Lower lobe of right lung (tissue), 2 donors: ENCODE data around the gene PLEKHB2. TPM values are rescaled to one million over a fixed set of nuclear protein-coding genes. Genes with fewer than 3 reads are reported as not detected.

Experiments used
- ATAC-seq, 2 donors: fragments of 200-7000 bp; cut with Tn5 transposase; one replicate each; pipeline ENCODE4 v1.9.1; 2020 to 2022; ENCODE audit warnings: mild to moderate bottlenecking in 2 of 2, moderate library complexity in 2 of 2
- DNase-seq: peaks from one replicate; pipeline ENCODE4 v3.0.0-alpha.2; 2020
- H3K27ac ChIP-seq: fragments of 200-600 bp; one replicate; pipeline ENCODE4 v1.8.0; 2022
- H3K27me3 ChIP-seq: fragments of 200-600 bp; one replicate; pipeline ENCODE4 v1.8.0; 2022; ENCODE audit warnings: low read depth
- H3K36me3 ChIP-seq: fragments of 200-600 bp; one replicate; pipeline ENCODE4 v1.8.0; 2022; ENCODE audit warnings: mild to moderate bottlenecking
- H3K4me1 ChIP-seq: fragments of 200-600 bp; one replicate; pipeline ENCODE4 v1.8.0; 2022
- H3K4me3 ChIP-seq: fragments of 200-600 bp; one replicate; pipeline ENCODE4 v1.8.0; 2022; ENCODE audit warnings: mild to moderate bottlenecking
- H3K9me3 ChIP-seq: fragments of 200-600 bp; one replicate; pipeline ENCODE4 v1.8.0; 2022
- intact Hi-C: fragments of 100-400 bp; cut with DNase I; formaldehyde crosslinking; loops from one replicate; pipeline ENCODE4 v1.11.0; 2022
- total RNA-seq: library from RNA; stranded (reverse); fragmentation: NEBNext Ultra II Directional; extraction: Animal tissue kit (Norgen Biotek cat#: 25700); gene quantifications from one replicate; pipeline ENCODE4 v1.2.1, GENCODE V29; 2021
- TF ChIP-seq, protein P1 (sequence below): fragments of 200-600 bp; IDR thresholded peaks from one replicate; pipeline ENCODE4 v1.8.0; 2022; ENCODE audit warnings: antibody characterized with exemption, mild to moderate bottlenecking
- donor health status: DM: no; HTN: yes; CAD: no; lungs with severe emphysema.

Gene PLEKHB2
- total RNA-seq, 1 donor from 2014 or later, result 91.4 TPM

- Histone ChIP-seq H3K4me3 (no peak overlapping the region), H3K9me3 (no peaks in the 10 kb centered on the region), H3K36me3 (peaks cover 37% of the 10 kb centered on the region), H3K27me3 (no peaks in the 10 kb centered on the region), H3K27ac (no peak overlapping the region), H3K4me1 (no peaks in the 10 kb centered on the region)
- DNase-seq (no peak), ATAC-seq (no peak)
- intact Hi-C loops, result no loop called here
- TF ChIP-seq, protein P1, sequence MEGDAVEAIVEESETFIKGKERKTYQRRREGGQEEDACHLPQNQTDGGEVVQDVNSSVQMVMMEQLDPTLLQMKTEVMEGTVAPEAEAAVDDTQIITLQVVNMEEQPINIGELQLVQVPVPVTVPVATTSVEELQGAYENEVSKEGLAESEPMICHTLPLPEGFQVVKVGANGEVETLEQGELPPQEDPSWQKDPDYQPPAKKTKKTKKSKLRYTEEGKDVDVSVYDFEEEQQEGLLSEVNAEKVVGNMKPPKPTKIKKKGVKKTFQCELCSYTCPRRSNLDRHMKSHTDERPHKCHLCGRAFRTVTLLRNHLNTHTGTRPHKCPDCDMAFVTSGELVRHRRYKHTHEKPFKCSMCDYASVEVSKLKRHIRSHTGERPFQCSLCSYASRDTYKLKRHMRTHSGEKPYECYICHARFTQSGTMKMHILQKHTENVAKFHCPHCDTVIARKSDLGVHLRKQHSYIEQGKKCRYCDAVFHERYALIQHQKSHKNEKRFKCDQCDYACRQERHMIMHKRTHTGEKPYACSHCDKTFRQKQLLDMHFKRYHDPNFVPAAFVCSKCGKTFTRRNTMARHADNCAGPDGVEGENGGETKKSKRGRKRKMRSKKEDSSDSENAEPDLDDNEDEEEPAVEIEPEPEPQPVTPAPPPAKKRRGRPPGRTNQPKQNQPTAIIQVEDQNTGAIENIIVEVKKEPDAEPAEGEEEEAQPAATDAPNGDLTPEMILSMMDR, result no peak
Measured at GRCh38 chr2:131121464-131121863, 16.3 kb downstream of the PLEKHB2 start.

DNA sequence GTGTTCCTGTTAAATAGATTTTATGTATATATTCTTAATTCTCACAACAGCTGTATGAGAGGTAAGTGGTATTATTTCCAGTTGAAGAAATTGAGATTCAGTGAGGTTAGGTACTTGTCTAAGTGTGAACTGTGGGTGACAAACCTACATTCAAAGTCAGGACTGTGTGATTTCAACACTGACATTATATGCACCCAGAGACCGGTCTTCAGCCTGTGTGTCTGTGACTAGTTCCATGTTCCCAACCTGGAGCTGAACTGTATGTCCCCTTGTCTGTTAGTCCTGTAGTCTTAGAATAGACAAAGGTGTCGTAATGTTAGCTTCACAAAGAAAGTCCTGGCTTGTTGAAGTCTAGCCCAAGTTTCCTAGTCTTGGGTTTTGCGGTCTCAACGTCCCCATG, 17.4 kb downstream of the PLEKHB2 start:
- Histone ChIP-seq H3K27me3 (no peaks in the 10 kb centered on the region), H3K36me3 (peaks cover 47% of the 10 kb centered on the region), H3K27ac (no peak overlapping the region), H3K9me3 (no peaks in the 10 kb centered on the region), H3K4me1 (no peaks in the 10 kb centered on the region), H3K4me3 (no peak overlapping the region)
- intact Hi-C loops, result no loop called here
- TF ChIP-seq, protein P1, result no peak
- ATAC-seq (no peak), DNase-seq (no peak)

- DNase-seq (no peak), ATAC-seq (no peak)
- H3K4me1 ChIP-seq, result no peaks in the 10 kb centered on the region
- TF ChIP-seq, protein P1, result no peak
- intact Hi-C loops, result no loop called here
- H3K9me3 ChIP-seq, result no peaks in the 10 kb centered on the region
- H3K27ac ChIP-seq, result no peak overlapping the region
- no peak overlapping the region for H3K4me3 ChIP-seq
- peaks cover 54% of the 10 kb centered on the region for H3K36me3 ChIP-seq
- H3K27me3 ChIP-seq, result no peaks in the 10 kb centered on the region
Measured at GRCh38 chr2:131123192-131123591, 18.1 kb downstream of the PLEKHB2 start.

DNA sequence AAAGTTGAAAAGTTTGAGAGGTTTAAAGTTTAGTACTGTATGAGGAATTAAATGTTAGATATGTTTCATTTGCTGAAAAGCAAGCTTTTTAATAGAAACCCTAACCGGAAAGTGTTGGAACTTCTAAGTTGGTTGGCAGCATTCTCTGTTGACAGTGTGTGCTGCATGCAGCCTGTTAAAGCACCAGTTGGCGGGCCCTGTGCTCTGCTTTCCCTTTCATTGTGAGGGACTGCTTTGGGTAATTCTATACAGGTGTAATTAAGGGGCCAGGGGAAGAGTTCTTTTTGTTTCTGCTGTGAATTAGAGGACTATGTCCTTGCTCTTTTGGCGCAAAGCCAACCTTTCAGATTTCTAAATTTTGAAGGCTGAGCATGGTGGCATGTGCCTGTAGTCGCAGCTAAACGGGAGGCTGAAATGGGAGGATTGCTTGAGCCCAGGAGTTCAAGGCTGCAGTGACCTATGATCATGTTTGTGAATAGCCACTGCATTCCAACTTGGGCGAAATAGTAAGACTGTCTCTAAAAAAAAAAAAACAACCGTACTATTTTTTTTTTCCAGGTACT, 20.1 kb downstream of the PLEKHB2 start:
- Histone ChIP-seq H3K4me1 (no peaks in the 10 kb centered on the region), H3K27me3 (no peaks in the 10 kb centered on the region), H3K36me3 (peaks cover 75% of the 10 kb centered on the region), H3K4me3 (no peak overlapping the region), H3K9me3 (no peaks in the 10 kb centered on the region), H3K27ac (no peak overlapping the region)
- TF ChIP-seq, protein P1, result no peak
- ATAC-seq, result no peak
- intact Hi-C loops, result no loop called here
- no peak for DNase-seq

GRCh38 chr2:131126436-131126835, 21.3 kb downstream of the PLEKHB2 start:
- TF ChIP-seq, protein P1, result no peak
- H3K4me3 ChIP-seq, result no peak overlapping the region
- no peak overlapping the region for H3K27ac ChIP-seq
- DNase-seq, result no peak
- H3K36me3 ChIP-seq, result peaks cover 81% of the 10 kb centered on the region
- H3K27me3 ChIP-seq, result no peaks in the 10 kb centered on the region
- intact Hi-C loops, result no loop called here
- no peaks in the 10 kb centered on the region for H3K4me1 ChIP-seq
- no peaks in the 10 kb centered on the region for H3K9me3 ChIP-seq
- ATAC-seq, result no peak
